WTC11 (cell line): Measurements from ENCODE around the gene STN1. TPM values are rescaled to one million over a fixed set of nuclear protein-coding genes. Genes with fewer than 3 reads are reported as not detected.

Experiments
- ATAC-seq: fragments of 200-7000 bp; cut with Tn5 transposase; 2 replicates; pipeline ENCODE4 v1.10.0; 2021; ENCODE audit warnings: mild to moderate bottlenecking, moderate library complexity
- CTCF ChIA-PET: fragments of 300-600 bp; sonication (Branson Sonifier 250); formaldehyde crosslinking; loops from one replicate; lab custom pipeline; 2021; ENCODE audit warnings: antibody characterized with exemption; lab: Charles Lee
- POLR2A ChIA-PET: fragments of 350-600 bp; sonication (Branson Sonifier 250); formaldehyde crosslinking; loops from one replicate; lab custom pipeline; 2021; ENCODE audit warnings: antibody characterized with exemption; lab: Charles Lee
- DNase-seq: peaks from one replicate; pipeline ENCODE4 v3.0.0; 2021; ENCODE audit warnings: low spot score
- H3K27ac Mint-ChIP-seq: 2 replicates; pipeline ENCODE4 v1.8.0; 2021; ENCODE audit warnings: mixed read lengths
- H3K27me3 Mint-ChIP-seq: 2 replicates; pipeline ENCODE4 v1.8.0; 2021; ENCODE audit warnings: low read depth, mild to moderate bottlenecking, moderate library complexity, mixed read lengths
- H3K36me3 Mint-ChIP-seq: 2 replicates; pipeline ENCODE4 v1.8.0; 2021; ENCODE audit warnings: mixed read lengths
- H3K4me1 Mint-ChIP-seq: 2 replicates; pipeline ENCODE4 v1.8.0; 2022; ENCODE audit warnings: mixed read lengths
- H3K4me3 Mint-ChIP-seq: 2 replicates; pipeline ENCODE4 v1.8.0; 2021; ENCODE audit warnings: mild to moderate bottlenecking, moderate library complexity, mixed read lengths
- H3K9me3 Mint-ChIP-seq: 2 replicates; pipeline ENCODE4 v1.8.0; 2021; ENCODE audit warnings: mixed read lengths
- GTF2I ChIP-seq: fragments of 250-450 bp; sonication (Bioruptor Pico); conservative IDR thresholded peaks from 2 replicates; pipeline ENCODE4 v1.4.0; 2021; ENCODE audit warnings: mild to moderate bottlenecking
- IRF2 ChIP-seq: sonication (generic); formaldehyde crosslinking; IDR thresholded peaks from 2 replicates; pipeline ENCODE4 v1.8.0; 2022; ENCODE audit warnings: low read depth, missing genetic modification reagents, borderline replicate concordance
- NFE2L1 ChIP-seq: sonication (generic); formaldehyde crosslinking; IDR thresholded peaks from 2 replicates; pipeline ENCODE4 v1.8.1; 2023; ENCODE audit warnings: missing genetic modification reagents
- SMAD3 ChIP-seq: sonication (generic); formaldehyde crosslinking; IDR thresholded peaks from 2 replicates; pipeline ENCODE4 v1.8.0; 2022; ENCODE audit warnings: missing genetic modification reagents, mild to moderate bottlenecking, borderline replicate concordance
- TCF7 ChIP-seq: sonication (generic); formaldehyde crosslinking; IDR thresholded peaks from 2 replicates; pipeline ENCODE4 v1.8.0; 2022; ENCODE audit warnings: mild to moderate bottlenecking, low read depth, missing genetic modification reagents, moderate library complexity
- ZNF121 ChIP-seq: sonication (generic); formaldehyde crosslinking; IDR thresholded peaks from 2 replicates; pipeline ENCODE4 v1.8.0; 2023; ENCODE audit warnings: missing genetic modification reagents
- ZNF396 ChIP-seq: fragments of 250-450 bp; sonication (Bioruptor Pico); IDR thresholded peaks from 2 replicates; pipeline ENCODE4 v1.8.0; 2021; ENCODE audit warnings: mild to moderate bottlenecking, moderate library complexity, borderline replicate concordance
- ZNF423 ChIP-seq: fragments of 250-450 bp; sonication (Bioruptor Pico); IDR thresholded peaks from 2 replicates; pipeline ENCODE4 v2.1.2; 2022; ENCODE audit warnings: mild to moderate bottlenecking, moderate library complexity
- ZNF671 ChIP-seq: fragments of 250-450 bp; sonication (Bioruptor Pico); IDR thresholded peaks from 2 replicates; pipeline ENCODE4 v1.8.0; 2021; ENCODE audit warnings: mild to moderate bottlenecking
- total RNA-seq: library from RNA; stranded (reverse); gene quantifications from 3 replicates; pipeline ENCODE4 v1.2.3, GENCODE V29; 2021
- TF ChIP-seq, protein P1 (sequence below): sonication (generic); formaldehyde crosslinking; IDR thresholded peaks from 2 replicates; pipeline ENCODE4 v1.8.0; 2023; ENCODE audit warnings: missing genetic modification reagents
- TF ChIP-seq, protein P2 (sequence below): sonication (generic); formaldehyde crosslinking; IDR thresholded peaks from 2 replicates; pipeline ENCODE4 v1.8.1; 2023; ENCODE audit warnings: mild to moderate bottlenecking, missing genetic modification reagents, moderate library complexity
- TF ChIP-seq, protein P3 (sequence below): sonication (generic); formaldehyde crosslinking; conservative IDR thresholded peaks from 2 replicates; pipeline ENCODE4 v1.8.1; 2022; ENCODE audit warnings: mild to moderate bottlenecking, missing genetic modification reagents
- TF ChIP-seq, protein P4 (sequence below): sonication (generic); formaldehyde crosslinking; IDR thresholded peaks from 2 replicates; pipeline ENCODE4 v1.8.1; 2022; ENCODE audit warnings: mild to moderate bottlenecking, moderate library complexity, missing genetic modification reagents

Gene STN1
- total RNA-seq, 1 experiment from 2014 or later = 13.9 TPM

DNA sequence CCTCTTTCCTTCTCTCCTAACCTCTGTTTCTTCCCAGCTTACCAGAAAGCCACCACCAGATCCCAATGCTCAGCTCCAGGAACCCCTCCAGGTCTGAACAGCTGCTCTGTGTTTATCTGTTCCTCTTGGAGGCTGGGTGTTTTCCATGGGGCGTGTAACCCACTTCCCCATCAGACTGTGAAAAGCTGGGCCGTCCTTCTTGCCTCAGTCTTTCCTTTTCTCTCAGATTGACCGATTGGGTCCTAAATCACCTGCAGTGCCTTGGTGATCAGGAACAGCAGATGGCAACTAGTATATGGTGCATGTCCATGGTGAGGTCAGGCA lies 67.5 kb downstream of the STN1 start (continued):
- TF ChIP-seq, protein P1, sequence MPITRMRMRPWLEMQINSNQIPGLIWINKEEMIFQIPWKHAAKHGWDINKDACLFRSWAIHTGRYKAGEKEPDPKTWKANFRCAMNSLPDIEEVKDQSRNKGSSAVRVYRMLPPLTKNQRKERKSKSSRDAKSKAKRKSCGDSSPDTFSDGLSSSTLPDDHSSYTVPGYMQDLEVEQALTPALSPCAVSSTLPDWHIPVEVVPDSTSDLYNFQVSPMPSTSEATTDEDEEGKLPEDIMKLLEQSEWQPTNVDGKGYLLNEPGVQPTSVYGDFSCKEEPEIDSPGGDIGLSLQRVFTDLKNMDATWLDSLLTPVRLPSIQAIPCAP = no peak
- no peak for TF ChIP-seq GTF2I (CRISPR knock-in tag)
- TF ChIP-seq ZNF396 (CRISPR knock-in tag) = no peak

DNA sequence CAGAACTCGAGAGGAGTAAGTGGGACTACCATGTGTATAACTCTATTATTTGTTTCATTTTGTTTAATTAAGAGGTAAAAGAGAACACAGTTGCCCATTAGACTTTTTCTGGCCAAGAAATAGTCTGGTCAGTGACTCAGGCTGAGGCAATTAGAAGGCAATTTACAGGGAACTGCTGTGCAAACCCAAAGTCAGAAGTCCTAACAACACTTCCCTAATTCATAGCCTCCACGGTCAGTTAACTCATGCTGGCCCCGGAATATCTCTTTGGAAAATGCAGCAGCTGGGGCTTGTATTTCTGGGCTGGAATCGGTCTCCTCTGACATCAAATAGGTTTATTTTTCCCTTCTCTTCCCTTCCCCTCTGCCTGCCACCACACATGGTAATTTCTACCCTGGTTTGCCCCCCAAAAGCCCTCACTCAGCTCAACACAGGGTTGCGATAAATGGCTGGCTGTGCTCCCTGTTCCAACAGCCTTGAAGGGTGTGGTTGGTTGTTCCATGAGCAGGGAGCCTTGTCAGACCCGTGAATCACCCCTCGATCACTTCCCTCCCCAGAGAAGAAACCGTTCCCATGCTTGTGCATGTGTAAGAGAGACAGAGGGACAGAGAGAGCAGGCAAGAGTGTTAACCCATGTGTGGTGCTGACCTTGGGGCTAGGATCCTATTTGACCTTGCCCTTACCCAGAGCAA lies 68.0 kb downstream of the STN1 start:
- ATAC-seq = no peak
- no peak overlapping the region for H3K27ac Mint-ChIP-seq
- ChIA-PET POLR2A (no interaction called here), CTCF (no interaction called here)
- peaks cover 42% of the 10 kb centered on the region for H3K4me1 Mint-ChIP-seq
- DNase-seq = no peak
- peaks cover 22% of the 10 kb centered on the region for H3K27me3 Mint-ChIP-seq
- H3K9me3 Mint-ChIP-seq = no peaks in the 10 kb centered on the region
- no peak for TF ChIP-seq TCF7 (CRISPR knock-in tag)
- no peak overlapping the region for H3K4me3 Mint-ChIP-seq
- no peaks in the 10 kb centered on the region for H3K36me3 Mint-ChIP-seq

DNA sequence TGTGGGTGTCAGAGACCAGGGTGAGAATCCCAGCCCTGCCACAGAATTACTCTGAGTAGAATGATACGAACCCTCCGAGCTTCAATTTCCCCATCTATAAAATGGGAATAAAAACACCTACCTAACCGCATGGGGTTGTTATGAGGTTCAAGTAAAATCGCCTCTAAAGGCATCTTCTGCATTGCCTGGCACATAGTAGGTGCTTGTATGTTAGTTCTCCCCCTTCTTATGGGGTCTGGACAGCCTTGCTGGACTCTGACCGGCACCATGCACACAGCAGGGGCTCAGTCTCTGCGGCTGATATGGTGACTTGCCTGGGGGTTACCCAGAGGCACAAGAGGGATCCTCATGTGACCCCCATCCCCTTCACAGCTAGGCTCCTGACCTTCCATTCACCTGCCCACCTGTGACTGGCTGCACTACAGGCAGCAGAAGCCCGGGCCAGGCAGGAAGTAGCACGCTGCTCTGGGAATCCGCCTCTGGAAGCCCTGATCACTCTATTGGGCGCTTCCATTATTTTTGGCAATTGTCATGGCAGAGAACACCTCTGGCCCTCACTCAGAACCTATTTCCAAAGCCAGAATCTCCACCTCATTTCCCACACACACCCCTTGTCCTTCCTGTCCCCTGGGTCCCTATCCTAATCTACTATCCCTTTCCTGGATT lies 68.6 kb downstream of the STN1 start:
- H3K9me3 Mint-ChIP-seq = no peaks in the 10 kb centered on the region
- ChIA-PET POLR2A (no interaction called here), CTCF (interaction anchor here (1.1 to 2.7 kb wide), 6 partner anchors 12 to 163 kb away, joined by 4 to 14 read pairs (median 8); no protein-coding TSS in a partner anchor)
- peak; percentile 15; the same call in 1 of the 2 replicates for ATAC-seq
- DNase-seq = no peak
- H3K36me3 Mint-ChIP-seq = no peaks in the 10 kb centered on the region
- peaks cover 17% of the 10 kb centered on the region for H3K27me3 Mint-ChIP-seq
- TF ChIP-seq, protein P2, sequence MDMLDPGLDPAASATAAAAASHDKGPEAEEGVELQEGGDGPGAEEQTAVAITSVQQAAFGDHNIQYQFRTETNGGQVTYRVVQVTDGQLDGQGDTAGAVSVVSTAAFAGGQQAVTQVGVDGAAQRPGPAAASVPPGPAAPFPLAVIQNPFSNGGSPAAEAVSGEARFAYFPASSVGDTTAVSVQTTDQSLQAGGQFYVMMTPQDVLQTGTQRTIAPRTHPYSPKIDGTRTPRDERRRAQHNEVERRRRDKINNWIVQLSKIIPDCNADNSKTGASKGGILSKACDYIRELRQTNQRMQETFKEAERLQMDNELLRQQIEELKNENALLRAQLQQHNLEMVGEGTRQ (CRISPR knock-in tag) = peak; percentile 17; the same call in 1 of the 2 replicates
- no peak for TF ChIP-seq SMAD3 (CRISPR knock-in tag)
- H3K27ac Mint-ChIP-seq = no peak overlapping the region
- peaks cover 44% of the 10 kb centered on the region for H3K4me1 Mint-ChIP-seq
- H3K4me3 Mint-ChIP-seq = no peak overlapping the region

DNA sequence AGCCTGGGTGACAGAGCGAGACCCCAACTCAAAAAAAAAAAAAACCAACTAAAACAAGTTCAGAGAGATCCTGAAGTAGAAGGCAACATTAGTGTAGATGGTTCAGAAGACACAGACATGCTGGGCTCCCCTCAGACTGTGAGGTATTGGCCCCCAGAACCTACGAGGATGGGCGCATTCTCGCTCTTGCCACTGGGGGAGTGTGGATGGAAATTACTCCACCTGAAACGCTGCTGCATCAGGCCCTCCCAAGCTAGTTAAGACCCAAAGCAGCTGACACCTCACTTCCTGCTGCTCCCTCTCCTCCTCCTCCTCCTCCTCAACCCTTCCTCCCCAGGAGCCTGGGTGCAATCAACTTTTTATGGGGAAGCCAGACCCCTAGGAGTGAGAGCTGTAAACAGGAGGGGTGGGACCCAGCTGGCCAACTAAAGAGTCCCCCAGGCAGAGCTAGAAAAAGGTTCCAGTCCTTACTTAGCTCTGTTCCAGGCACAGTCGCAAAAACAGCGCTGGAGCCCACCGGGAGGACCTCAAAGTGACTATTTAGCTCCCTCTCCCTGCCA lies 70.0 kb downstream of the STN1 start:
- POLR2A ChIA-PET = interaction anchor here (0.5 to 0.7 kb wide), 3 partner anchors 19 to 212 kb away, joined by 3 to 4 read pairs (median 4); no protein-coding TSS in a partner anchor
- DNase-seq (peak; percentile 63), ATAC-seq (peak; percentile 91)
- CTCF ChIA-PET = interaction anchor here (0.6 to 3.0 kb wide), 26 partner anchors 8 to 496 kb away, joined by 3 to 21 read pairs (median 4); partner anchors contain the start of gene SFR1
- Mint-ChIP-seq H3K36me3 (no peaks in the 10 kb centered on the region), H3K27ac (no peak overlapping the region), H3K27me3 (peaks cover 4% of the 10 kb centered on the region), H3K9me3 (no peaks in the 10 kb centered on the region), H3K4me1 (peaks cover 34% of the 10 kb centered on the region), H3K4me3 (no peak overlapping the region)
- TF ChIP-seq, protein P3, sequence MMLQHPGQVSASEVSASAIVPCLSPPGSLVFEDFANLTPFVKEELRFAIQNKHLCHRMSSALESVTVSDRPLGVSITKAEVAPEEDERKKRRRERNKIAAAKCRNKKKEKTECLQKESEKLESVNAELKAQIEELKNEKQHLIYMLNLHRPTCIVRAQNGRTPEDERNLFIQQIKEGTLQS = no peak
- TF ChIP-seq ZNF121 (CRISPR knock-in tag) (0 out of 2 replicates have a peak, but pooled peaks have one; percentile 22), IRF2 (CRISPR knock-in tag) (no peak)

DNA sequence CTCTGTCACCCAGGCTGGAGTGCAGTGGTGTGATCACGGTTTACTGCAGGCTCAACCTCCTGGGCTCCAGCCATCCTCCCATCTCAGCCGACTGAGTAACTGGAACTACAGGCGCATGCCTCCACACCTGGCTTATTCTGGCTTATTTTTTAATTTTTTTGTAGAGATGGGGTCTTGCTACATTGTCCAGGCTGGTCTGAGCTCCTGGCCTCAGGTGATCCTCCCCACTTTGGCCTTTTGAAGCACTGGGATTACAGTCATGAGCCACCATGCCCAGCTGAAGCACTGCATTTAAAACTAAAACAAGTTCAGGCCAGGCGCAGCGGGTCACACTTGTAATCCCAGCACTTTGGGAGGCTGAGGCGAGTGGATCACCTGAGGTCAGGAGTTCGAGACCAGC lies 70.6 kb downstream of the STN1 start:
- Mint-ChIP-seq H3K4me3 (no peak overlapping the region), H3K9me3 (no peaks in the 10 kb centered on the region), H3K27me3 (no peaks in the 10 kb centered on the region), H3K36me3 (no peaks in the 10 kb centered on the region)
- no peak for TF ChIP-seq ZNF396 (CRISPR knock-in tag)
- no peak for TF ChIP-seq ZNF671 (CRISPR knock-in tag)
- TF ChIP-seq, protein P4, sequence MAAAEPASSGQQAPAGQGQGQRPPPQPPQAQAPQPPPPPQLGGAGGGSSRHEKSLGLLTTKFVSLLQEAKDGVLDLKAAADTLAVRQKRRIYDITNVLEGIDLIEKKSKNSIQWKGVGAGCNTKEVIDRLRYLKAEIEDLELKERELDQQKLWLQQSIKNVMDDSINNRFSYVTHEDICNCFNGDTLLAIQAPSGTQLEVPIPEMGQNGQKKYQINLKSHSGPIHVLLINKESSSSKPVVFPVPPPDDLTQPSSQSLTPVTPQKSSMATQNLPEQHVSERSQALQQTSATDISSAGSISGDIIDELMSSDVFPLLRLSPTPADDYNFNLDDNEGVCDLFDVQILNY (CRISPR knock-in tag) = no peak
- TF ChIP-seq GTF2I (CRISPR knock-in tag) = no peak
- no peak for TF ChIP-seq ZNF423
- no peak for TF ChIP-seq NFE2L1 (CRISPR knock-in tag)
- TF ChIP-seq ZNF121 (CRISPR knock-in tag) = peak; percentile 77; the same call in 1 of the 2 replicates
- TF ChIP-seq, all 79 proteins: peak for 1
- ChIA-PET POLR2A (interaction anchor here (0.6 to 0.7 kb wide), 2 partner anchors 20 to 126 kb away, joined by 3 to 4 read pairs; no protein-coding TSS in a partner anchor), CTCF (interaction anchor here (0.6 to 3.0 kb wide), 14 partner anchors 8 to 254 kb away, joined by 3 to 21 read pairs (median 4); partner anchors contain the start of gene SH3PXD2A)
- ATAC-seq = no peak
- Mint-ChIP-seq H3K4me1 (peaks cover 38% of the 10 kb centered on the region), H3K27ac (no peak overlapping the region)
- DNase-seq = no peak
